ENCODE measurements around the gene CX3CR1. TPM values are rescaled to one million over a fixed set of nuclear protein-coding genes. Genes with fewer than 3 reads are reported as not detected.
A peak's percentile ranks its signal among the peaks of the same experiment; 100 is the strongest.

The CX3CR1 gene
- total RNA-seq, 1 donor from 2014 or later = not detected

DNA sequence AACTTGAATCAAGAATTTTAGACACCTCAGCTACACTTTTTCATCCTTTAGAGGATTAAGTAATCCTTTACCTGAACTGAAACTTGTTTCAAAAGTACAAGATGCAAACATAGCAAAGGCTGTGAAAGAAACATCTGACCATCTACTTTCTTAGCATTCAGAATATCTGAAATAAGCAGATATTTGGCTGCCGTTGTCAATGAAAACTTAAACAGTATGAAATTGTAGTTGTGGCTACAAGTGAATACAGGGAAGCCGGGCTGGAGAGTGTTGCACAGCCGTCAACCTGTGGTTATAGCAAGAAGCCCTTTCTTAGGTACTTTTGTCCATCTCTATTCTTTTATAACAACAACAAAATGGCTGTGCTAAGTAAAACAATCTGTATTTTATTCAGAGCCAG is 6.9 kb upstream of the CX3CR1 start:
- Mint-ChIP-seq H3K36me3 (ENCODE audit: insufficient read depth) (no peaks in the 10 kb centered on the region), H3K4me1 (ENCODE audit: low read depth) (peaks cover 16% of the 10 kb centered on the region), H3K4me3 (ENCODE audit: low read depth) (no peak overlapping the region), H3K9me3 (ENCODE audit: low read depth) (no peaks in the 10 kb centered on the region), H3K27ac (peak overlapping the region; percentile 65), H3K27me3 (peaks cover 4% of the 10 kb centered on the region)
- TF ChIP-seq, protein P1, sequence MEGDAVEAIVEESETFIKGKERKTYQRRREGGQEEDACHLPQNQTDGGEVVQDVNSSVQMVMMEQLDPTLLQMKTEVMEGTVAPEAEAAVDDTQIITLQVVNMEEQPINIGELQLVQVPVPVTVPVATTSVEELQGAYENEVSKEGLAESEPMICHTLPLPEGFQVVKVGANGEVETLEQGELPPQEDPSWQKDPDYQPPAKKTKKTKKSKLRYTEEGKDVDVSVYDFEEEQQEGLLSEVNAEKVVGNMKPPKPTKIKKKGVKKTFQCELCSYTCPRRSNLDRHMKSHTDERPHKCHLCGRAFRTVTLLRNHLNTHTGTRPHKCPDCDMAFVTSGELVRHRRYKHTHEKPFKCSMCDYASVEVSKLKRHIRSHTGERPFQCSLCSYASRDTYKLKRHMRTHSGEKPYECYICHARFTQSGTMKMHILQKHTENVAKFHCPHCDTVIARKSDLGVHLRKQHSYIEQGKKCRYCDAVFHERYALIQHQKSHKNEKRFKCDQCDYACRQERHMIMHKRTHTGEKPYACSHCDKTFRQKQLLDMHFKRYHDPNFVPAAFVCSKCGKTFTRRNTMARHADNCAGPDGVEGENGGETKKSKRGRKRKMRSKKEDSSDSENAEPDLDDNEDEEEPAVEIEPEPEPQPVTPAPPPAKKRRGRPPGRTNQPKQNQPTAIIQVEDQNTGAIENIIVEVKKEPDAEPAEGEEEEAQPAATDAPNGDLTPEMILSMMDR (IDR thresholded peaks at IDR 0.05; ENCODE audit: unreplicated experiment) = no peak
- no peak for DNase-seq (ENCODE audit: low spot score, unreplicated experiment)

DNA sequence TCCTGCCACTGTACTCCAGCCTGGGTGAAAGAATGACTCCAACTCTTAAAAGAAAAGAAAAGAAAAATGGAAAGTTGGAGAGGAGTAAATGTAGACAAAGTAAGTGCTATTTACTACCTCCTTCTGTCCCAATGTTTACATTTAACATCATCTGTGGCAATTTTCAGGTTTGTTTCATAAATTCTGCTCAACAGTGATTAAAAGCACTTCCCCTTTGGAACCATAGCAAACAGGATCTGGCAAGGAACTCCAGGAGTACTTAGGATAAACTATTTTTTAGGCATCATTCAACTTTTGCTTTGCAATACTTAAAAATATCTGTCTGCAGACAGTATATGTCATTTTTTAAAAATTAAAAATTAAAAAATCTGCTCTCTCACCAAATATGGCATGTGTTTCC is 5.5 kb upstream of the CX3CR1 start:
- no peak overlapping the region for H3K27ac Mint-ChIP-seq
- H3K4me1 Mint-ChIP-seq (ENCODE audit: low read depth) = peaks cover 12% of the 10 kb centered on the region
- H3K36me3 Mint-ChIP-seq (ENCODE audit: insufficient read depth) = no peaks in the 10 kb centered on the region

DNA sequence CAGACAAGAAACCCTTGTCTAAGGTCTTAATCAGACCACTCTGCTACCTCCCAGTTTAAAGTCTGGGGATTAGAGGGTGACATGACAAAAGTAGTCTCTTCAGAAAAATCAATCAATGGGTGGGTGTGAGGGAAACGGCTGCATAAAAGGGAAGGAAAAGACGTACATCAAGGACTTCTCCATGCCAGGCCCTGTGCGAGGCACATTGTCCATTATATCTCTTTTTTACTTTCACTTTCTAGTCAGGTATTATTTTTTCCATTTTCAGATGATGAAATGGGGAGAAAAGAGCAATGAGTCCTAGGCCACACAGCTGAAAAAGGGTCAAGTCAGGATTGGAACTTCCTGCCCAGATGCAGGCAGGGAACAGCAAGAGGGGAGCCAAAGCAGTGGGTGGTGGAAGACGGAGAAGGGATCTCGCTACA is 4.6 kb upstream of the CX3CR1 start:
- Mint-ChIP-seq H3K27ac (no peak overlapping the region), H3K9me3 (ENCODE audit: low read depth) (no peaks in the 10 kb centered on the region), H3K27me3 (peaks cover 4% of the 10 kb centered on the region), H3K36me3 (ENCODE audit: insufficient read depth) (no peaks in the 10 kb centered on the region), H3K4me1 (ENCODE audit: low read depth) (peaks cover 7% of the 10 kb centered on the region), H3K4me3 (ENCODE audit: low read depth) (no peak overlapping the region)
- TF ChIP-seq, protein P1 (IDR thresholded peaks at IDR 0.05; ENCODE audit: unreplicated experiment) = no peak
- no peak for DNase-seq (ENCODE audit: low spot score, unreplicated experiment)

More for the DNA sequence above, 5.5 kb upstream of the CX3CR1 start:
- Mint-ChIP-seq H3K27me3 (peaks cover 4% of the 10 kb centered on the region), H3K9me3 (ENCODE audit: low read depth) (no peaks in the 10 kb centered on the region), H3K4me3 (ENCODE audit: low read depth) (no peak overlapping the region)
- TF ChIP-seq, protein P1 (IDR thresholded peaks at IDR 0.05; ENCODE audit: unreplicated experiment) = no peak
- no peak for DNase-seq (ENCODE audit: low spot score, unreplicated experiment)

DNA sequence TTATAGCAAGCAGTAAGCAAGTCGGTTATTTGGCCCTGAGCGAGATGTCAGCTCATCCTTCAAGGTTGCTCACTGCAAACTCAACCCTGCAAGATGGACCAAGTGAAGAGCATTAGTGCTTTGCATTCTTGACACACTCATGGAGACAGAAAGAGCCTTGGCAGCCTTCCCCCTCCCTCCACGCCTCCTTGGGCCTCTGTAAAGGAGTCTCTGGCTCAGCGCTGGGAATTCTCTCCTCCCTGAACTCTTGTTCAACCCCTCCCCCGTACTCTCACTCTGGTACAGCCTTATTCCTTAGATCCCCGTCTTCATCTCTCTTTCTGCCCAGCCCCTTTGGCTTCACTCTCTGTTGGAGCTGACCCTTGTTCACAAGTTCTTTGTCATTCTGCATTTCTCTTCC is 2.2 kb upstream of the CX3CR1 start:
- Mint-ChIP-seq H3K4me3 (ENCODE audit: low read depth) (no peak overlapping the region), H3K9me3 (ENCODE audit: low read depth) (no peaks in the 10 kb centered on the region), H3K27me3 (peaks cover 4% of the 10 kb centered on the region), H3K4me1 (ENCODE audit: low read depth) (peaks cover under 1% of the 10 kb centered on the region), H3K36me3 (ENCODE audit: insufficient read depth) (no peaks in the 10 kb centered on the region), H3K27ac (no peak overlapping the region)
- DNase-seq (ENCODE audit: low spot score, unreplicated experiment) = no peak
- TF ChIP-seq, protein P1 (IDR thresholded peaks at IDR 0.05; ENCODE audit: unreplicated experiment) = no peak

DNA sequence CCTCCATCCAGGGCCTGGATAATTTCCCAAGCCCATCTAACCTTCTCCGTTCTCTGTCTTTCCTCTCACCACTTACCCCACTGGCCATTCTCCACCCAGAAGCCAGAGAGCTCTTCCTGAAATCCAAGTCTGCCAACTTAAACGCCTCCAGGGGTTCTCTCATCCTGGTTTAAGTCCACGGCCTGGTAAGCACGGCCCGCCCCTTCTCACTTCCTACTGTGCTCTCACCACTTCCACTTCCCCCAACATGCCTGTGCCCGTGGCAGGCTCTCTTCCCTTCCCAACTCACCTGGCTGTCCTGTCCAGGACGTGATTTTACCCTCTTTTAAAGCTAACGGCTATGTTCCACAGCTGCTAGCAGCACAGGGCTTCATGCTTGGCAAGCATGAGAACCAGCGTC is 1.7 kb upstream of the CX3CR1 start:
- Mint-ChIP-seq H3K9me3 (ENCODE audit: low read depth) (no peaks in the 10 kb centered on the region), H3K27me3 (peaks cover 9% of the 10 kb centered on the region), H3K36me3 (ENCODE audit: insufficient read depth) (no peaks in the 10 kb centered on the region), H3K27ac (no peak overlapping the region), H3K4me1 (ENCODE audit: low read depth) (no peaks in the 10 kb centered on the region), H3K4me3 (ENCODE audit: low read depth) (no peak overlapping the region)
- DNase-seq (ENCODE audit: low spot score, unreplicated experiment) = no peak
- TF ChIP-seq, protein P1 (IDR thresholded peaks at IDR 0.05; ENCODE audit: unreplicated experiment) = no peak
